NCI-H1417 (cell line): ENCODE results near the gene EXD1.
A peak's percentile ranks its signal among the peaks of the same experiment; 100 is the strongest.
"Not testable (repeated sequence)": the region's sequence is repeated elsewhere in the genome, so short reads cannot be mapped to it uniquely, and the experiment has no call there.

Source experiments
- DNase-seq, 3 experiments: peaks; one replicate each; lab custom pipeline; 2025; lab: John Stamatoyannopoulos, UW

Gene EXD1

DNA sequence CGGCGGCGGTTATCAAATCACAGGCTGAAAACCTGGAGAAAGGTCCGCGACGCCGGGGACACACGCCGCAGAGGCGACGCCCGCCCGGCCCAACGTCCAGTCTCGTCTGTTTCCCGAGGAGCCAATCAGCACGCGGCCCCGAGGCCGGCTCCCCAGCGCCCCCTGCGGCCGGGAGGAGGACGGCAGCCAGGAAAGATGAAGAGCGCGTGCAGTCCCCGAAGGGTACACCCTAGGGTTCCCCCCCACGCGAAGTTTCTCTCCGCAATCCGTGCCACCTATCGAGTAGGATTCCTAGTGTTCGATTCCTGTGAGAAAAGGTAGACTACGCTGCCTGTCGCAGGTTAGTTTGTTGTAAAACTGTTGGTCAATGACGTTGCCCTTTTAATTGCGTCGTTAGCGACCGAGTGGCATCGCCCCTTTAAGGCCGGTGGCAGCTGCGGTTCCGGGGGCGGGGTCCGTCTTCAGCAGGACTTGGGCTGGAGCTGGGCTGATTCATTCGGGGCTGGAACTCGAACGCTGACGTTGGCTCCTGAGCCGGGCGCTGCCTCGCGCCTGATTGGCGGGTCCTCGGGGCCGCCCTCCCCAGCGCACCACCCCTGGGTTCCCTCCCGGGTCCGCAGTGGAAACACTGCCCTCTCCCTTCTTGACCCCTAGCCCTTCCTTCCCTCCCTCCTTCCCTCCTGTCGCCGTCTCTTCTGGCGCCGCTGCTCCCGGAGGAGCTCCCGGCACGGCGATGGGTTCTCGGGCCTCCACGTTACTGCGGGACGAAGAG is at the start of gene EXD1, which contains the start of gene CHP1:
Gene EXD1, minus strand, starts transcription at position 108 of the 772 bp plus-strand sequence. CDS start 4,182 bp downstream, outside the sequence.
Gene CHP1, plus strand, starts transcription at position 619 of the 772 bp plus-strand sequence. Its CDS starts 115 bp downstream, at position 734.
- peak; percentile 89 to 95 (median 92) for DNase-seq

DNA sequence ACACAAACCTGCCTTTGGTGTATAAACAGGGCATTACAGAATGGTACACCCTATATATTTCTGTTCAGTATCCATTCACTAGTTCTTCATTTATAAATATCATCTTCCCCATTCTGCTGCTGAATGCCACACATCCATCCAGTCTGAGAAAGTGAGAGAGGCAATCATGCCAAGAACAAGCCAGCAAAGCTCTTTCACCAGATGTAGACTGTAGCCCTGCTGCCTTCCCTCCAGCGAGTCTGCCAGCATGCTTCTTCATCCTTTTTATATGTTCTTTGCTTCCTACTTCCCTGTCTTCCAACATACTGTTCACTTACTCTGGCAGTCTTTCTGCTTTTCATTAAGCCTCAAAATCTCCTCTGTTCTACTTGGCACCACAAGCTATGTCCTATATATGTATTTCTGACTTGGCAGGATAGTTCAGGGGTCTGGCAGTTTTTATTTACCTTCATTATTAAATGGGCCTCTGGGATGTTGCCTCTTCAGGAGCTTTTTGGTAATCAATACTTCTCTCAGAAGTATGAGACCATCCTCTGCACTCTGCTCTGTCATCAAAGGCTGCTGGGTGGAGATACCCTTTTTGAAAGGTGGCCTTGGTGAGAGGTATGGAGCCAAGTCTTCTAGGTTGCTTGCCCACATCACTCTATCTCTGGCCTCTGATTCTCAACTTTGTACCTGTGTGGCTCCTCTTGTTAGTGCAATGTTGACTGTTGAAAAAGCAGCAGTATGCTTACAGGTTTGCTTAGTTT is 49.2 kb upstream of the EXD1 start:
- DNase-seq = no peak

DNA sequence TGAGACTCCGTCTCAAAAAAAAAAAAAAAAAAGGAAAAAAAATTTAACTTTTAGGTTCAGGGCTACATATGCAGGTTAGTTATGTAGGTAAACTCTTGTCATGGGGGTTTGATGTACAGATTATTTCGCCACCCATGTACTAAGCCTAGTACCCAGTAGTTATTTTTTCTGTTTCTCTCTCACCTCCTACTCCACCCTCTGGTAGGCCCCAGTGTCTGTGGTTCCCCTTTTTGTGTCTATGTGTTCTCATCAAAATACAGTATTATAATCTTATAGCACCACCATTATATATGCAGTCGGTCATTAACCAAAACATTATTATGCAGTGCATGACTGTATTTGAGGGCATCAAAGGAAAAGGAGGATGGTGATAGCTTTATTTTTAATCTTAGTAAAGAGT is 47.8 kb upstream of the EXD1 start:
- DNase-seq = no peak

- no peak for DNase-seq
These were observed 46.3 kb upstream of the EXD1 start for GRCh38 chr15:41276831-41277230.

GRCh38 chr15:41269887-41270286 is 39.3 kb upstream of the EXD1 start:
- DNase-seq = peak in 1 of 3 experiments; percentile 5

DNA sequence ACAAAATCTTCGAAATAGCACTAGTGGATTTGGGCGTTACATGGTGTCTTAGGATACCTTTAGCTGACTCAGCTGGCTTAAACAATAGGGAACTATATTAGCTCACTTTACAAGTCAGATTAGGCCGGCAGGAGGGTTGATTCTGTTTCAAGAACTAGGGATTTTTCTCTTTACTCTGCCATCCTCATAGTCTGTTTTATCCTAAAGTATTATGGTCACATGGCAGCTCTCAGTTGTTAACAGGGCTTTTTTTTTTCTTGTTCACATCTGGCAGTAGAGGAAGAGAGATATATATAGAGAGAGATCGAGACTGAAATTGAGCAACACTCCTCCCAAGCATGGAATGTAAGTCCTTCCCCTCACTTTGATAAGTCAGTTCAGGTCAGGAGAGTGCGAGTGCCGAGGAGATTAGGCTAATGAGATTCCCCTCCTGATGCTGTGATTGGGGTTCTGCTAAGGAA is 33.4 kb upstream of the EXD1 start:
- no peak for DNase-seq

DNA sequence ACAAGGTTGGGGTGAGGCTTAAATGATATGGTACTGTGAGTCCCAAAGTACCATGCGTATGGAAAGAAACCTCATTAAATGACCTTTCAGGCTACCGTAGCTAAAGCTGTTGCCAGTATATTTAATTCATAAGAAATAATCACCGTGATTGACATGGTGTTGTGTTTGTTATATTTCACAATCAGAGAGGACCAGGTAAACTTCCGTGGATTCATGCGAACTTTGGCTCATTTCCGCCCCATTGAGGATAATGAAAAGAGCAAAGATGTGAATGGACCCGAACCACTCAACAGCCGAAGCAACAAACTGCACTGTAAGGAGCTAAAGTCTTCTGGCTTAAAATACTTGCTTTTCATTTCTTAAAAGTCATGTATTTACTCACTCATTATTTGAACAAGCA is 32.0 kb upstream of the EXD1 start:
- no peak for DNase-seq

DNA sequence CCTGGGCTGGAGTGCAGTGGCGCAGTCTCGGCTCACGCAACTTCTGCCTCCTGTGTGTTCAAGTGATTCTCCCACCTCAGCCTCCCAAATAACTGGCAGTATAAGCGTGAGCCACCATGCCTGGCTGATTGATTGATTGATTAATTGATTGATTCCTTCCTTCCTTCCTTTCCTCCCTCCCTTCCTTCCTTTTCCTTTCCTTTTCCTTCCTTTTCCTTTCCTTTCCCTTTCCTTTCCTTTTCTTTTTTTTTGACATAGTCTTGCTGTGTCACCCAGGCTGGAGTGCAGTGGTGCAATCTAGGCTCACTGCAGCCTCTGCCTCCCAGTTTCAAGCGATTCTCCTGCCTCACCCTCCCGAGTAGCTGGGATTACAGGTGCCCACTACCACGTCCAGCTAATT is 30.4 kb upstream of the EXD1 start:
- DNase-seq = not testable (repeated sequence)

DNA sequence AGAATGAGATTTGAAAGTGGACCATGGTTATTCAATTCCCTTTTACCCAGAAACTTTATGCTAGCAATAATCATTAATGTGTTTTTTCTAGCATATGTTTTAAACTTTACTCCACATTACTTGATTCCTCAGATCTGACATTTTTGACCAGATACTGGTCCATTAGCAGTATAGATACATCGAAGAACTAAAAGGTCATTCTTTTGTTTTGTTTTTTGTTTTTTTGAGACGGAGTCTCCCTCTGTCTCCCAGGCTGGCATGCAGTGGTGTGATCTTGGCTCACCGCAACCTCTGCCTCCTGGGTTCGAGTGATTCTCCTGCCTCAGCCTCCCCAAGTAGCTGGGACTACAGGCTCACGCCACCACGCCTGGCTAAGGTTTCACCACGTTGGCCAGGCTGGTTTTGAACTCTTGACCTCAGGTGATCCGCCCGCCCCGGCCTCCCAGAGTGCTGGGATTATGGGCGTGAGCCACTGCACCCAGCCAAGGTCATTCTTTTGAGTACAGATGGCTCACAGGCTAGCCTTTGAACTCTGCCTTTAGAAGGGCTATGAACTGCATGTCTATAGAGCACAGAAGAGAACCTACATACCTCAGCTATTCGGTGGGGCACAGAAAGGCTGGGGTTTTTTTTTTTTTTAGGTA is 29.1 kb upstream of the EXD1 start:
- no peak for DNase-seq

DNA sequence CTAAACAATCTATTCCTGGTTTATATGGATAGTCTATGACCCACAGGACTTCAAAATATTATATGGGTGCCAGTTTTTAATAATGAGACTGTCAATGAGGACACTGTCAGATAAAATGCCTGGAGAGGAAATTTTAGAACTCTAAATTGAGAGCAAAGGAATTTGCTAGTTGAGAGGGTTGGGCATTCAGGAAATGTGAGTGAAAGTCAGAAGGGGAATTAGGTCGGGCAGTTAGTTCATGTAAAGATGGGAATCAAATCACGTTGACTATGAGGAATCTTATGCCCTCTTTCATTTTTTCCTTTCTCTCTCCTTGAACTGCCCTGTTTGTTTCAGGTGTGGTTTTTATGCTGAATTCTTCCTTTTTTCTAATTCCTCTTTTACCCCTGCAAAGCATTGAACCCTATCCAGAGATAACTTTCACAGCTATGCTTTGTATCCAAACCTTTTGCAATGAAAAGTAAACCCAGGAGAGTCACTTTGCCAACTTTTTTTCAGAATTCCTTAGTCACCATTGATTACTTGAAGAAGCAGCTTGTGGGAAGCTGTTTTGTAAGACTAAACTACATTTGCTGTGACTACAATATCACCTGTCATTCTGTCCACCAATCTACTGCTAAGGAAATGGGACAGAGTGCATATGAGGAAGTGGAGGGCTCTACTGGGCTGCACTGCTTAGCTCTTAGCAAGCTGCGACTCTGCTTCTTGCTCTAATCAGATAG is 28.4 kb upstream of the EXD1 start:
- DNase-seq = no peak

- no peak for DNase-seq
These were observed 26.1 kb upstream of the EXD1 start for GRCh38 chr15:41256577-41257038.

DNA sequence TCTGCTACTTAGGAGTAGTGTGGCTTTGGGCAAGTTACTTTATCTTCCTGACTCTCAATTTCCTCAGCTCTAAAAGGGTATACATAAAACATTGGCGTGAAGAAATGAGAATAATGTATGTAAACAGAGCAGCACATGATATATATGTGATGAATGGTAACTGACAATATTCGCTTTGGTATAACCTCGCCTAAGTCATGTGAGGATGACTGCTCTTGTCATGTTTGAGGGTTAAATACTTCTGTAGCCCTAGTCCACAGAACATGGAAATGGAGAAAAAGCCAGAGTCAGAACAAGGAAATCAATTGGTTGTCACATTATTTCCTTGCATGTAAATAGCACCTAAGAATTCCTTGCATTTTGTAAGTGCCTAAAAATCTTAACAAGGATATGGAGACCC is 25.5 kb upstream of the EXD1 start:
- DNase-seq = no peak

- no peak for DNase-seq
These were observed 24.0 kb upstream of the EXD1 start for GRCh38 chr15:41254560-41254959.

DNA sequence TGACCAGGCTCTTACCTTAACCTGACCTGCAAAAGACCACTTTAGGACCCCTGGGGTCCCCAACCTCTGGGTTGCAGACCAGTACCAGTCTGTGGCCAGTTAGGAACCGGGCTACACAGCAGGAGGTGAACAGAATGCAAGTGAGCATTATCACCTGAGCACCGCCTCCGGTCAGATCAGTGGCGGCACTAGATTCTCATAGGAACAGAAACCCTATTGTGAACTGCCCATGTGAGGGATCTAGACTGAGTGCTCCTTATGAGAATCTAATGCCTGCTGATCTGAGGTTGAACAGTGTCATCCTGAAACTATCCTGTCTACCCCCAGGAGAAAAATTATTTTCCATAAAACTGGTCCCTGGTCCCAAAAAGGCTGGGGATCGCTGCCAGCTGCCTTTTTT is 20.9 kb upstream of the EXD1 start:
- DNase-seq = no peak

GRCh38 chr15:41250745-41251144 is 20.2 kb upstream of the EXD1 start:
- DNase-seq = not testable (repeated sequence)

GRCh38 chr15:41241221-41241964 is 10.8 kb upstream of the EXD1 start:
- DNase-seq = peak; percentile 53 to 94 (median 67)

GRCh38 chr15:41238100-41238499 is 7.5 kb upstream of the EXD1 start:
- no peak for DNase-seq

DNA sequence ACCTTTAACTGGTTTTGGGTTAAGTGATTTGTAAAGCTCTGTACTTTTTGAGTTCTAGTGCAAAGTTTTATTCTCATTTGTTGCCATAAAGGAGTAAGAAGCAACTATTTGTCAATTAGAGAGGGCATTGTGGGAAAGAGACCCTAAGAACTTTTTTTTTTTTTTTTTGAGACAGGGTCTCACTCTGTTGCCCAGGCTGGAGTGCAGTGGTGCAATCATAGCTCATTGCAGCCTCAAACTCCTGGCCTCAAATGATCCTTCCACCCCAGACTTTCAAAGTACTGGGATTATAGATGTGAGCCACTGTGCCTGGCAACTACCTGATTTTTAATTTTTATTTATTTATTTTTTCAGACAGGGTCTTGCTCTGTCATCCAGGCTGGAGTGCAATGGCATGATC is 5.4 kb upstream of the EXD1 start:
- no peak for DNase-seq

GRCh38 chr15:41235228-41235627 is 4.7 kb upstream of the EXD1 start:
- DNase-seq = not testable (repeated sequence)

GRCh38 chr15:41233367-41233771 is 2.8 kb upstream of the EXD1 start:
- no peak for DNase-seq
